ENCODE results near the gene SEMA4D. TPM values are rescaled to one million over a fixed set of nuclear protein-coding genes. Genes with fewer than 3 reads are reported as not detected.

SEMA4D gene
- total RNA-seq, 3 donors from 2014 or later (not counting 1 experiment from before 2014, with no cell fraction given) = 354 to 448 (median 420) TPM

DNA sequence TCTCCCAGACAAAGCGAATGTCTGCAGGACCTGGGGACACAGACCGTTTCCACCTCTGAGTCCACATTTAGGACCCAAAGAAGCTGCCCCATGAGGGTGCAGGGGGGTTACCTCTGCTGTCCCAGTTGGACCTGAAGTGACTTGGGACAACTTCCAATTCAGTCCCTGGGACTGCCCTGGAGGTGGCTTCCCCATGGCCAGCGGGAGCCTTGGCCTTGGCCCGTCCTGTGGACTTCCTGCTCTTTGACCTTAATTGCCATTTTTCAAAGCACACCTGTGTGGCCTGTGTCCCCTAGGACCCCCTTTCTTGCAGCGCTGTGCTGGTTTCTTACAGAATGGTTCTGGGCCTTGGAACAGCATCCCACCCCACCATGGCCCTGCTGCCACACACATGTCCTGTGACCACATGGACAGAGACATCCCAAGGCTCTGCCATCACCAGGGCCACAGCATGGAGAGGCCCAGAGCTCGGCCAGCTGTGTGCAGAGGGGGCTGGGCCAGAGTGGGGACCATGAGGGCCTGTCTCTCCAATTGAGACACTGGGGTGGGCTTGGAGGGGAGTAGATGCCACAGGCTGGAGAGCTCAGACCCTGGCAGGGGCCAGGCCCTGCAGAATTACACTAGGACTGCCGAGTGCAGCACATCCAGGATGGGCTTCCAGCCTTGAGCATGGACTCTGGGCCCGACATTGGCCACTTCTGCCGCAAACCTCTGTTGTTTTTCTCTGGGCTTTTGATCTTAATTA lies 133.8 kb downstream of the SEMA4D start:
- peaks cover 12 to 18% of the 10 kb centered on the region in 2 donors for H3K4me1 Mint-ChIP-seq
- H3K9me3 Mint-ChIP-seq = no peaks in the 10 kb centered on the region
- Histone ChIP-seq H3K9me3 (ENCODE audit: control insufficient read depth, insufficient read depth, low read length) (no peaks in the 10 kb centered on the region), H3K36me3 (ENCODE audit: control insufficient read depth, insufficient read depth, low read length) (peaks cover 31% of the 10 kb centered on the region), H3K4me3 (ENCODE audit: low read length) (no peak overlapping the region), H3K4me1 (ENCODE audit: control insufficient read depth, insufficient read depth, low read length) (no peaks in the 10 kb centered on the region), H3K27ac (ENCODE audit: low read length) (no peak overlapping the region), H3K27me3 (ENCODE audit: control insufficient read depth, insufficient read depth, low read length) (no peaks in the 10 kb centered on the region)
- H3K36me3 Mint-ChIP-seq = peaks cover 18% of the 10 kb centered on the region
- H3K27ac Mint-ChIP-seq = peak overlapping the region in 1 of 2 donors; percentile 33
- 95% methylated on average over 9 of the region's 9 CpGs for WGBS (ENCODE audit: insufficient coverage)
- intact Hi-C loops (cut with micrococcal nuclease) = no loop called here
- no peak overlapping the region for H3K4me3 Mint-ChIP-seq
- no peak for DNase-seq
- no peak for ATAC-seq
- TF ChIP-seq CTCF (IDR thresholded peaks at IDR 0.05) = no peak
- H3K27me3 Mint-ChIP-seq (ENCODE audit: low read depth in 2 of 2) = no peaks in the 10 kb centered on the region

DNA sequence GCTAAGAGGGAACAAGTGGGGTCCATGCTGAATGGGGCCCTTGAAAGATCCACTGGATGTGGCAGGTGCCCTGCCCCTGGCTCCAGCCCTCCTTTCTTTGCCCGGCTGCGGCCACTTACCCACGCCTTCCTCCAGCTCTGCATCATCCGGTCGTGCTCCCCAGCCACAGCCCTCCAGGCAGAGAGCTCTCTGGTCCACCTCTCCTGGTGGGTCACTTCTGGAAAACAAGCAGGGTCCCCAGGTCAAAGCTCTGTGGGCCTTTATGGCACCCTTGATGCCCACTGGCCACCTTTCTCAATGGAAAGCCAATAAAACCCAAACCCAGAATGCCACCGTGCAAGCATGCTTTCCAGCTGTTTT lies 134.6 kb downstream of the SEMA4D start:
- no peaks in the 10 kb centered on the region for H3K27me3 Mint-ChIP-seq (ENCODE audit: low read depth in 2 of 2)
- no peak overlapping the region for H3K4me3 Mint-ChIP-seq
- H3K4me1 Mint-ChIP-seq = peaks cover 10 to 18% of the 10 kb centered on the region in 2 donors
- H3K27ac ChIP-seq (ENCODE audit: low read length) = no peak overlapping the region
- TF ChIP-seq CTCF (IDR thresholded peaks at IDR 0.05) = no peak
- no peak overlapping the region for H3K27ac Mint-ChIP-seq
- H3K36me3 ChIP-seq (ENCODE audit: control insufficient read depth, insufficient read depth, low read length) = peaks cover 39% of the 10 kb centered on the region
- WGBS (ENCODE audit: insufficient coverage) = 91% methylated on average over 6 of the region's 6 CpGs
- no peaks in the 10 kb centered on the region for H3K9me3 Mint-ChIP-seq
- no peak overlapping the region for H3K4me3 ChIP-seq (ENCODE audit: low read length)
- no peaks in the 10 kb centered on the region for H3K9me3 ChIP-seq (ENCODE audit: control insufficient read depth, insufficient read depth, low read length)
- intact Hi-C loops (cut with micrococcal nuclease) = no loop called here
- no peaks in the 10 kb centered on the region for H3K27me3 ChIP-seq (ENCODE audit: control insufficient read depth, insufficient read depth, low read length)
- no peak for ATAC-seq
- H3K36me3 Mint-ChIP-seq = peaks cover 18% of the 10 kb centered on the region
- peaks cover 2% of the 10 kb centered on the region for H3K4me1 ChIP-seq (ENCODE audit: control insufficient read depth, insufficient read depth, low read length)
- DNase-seq = no peak

DNA sequence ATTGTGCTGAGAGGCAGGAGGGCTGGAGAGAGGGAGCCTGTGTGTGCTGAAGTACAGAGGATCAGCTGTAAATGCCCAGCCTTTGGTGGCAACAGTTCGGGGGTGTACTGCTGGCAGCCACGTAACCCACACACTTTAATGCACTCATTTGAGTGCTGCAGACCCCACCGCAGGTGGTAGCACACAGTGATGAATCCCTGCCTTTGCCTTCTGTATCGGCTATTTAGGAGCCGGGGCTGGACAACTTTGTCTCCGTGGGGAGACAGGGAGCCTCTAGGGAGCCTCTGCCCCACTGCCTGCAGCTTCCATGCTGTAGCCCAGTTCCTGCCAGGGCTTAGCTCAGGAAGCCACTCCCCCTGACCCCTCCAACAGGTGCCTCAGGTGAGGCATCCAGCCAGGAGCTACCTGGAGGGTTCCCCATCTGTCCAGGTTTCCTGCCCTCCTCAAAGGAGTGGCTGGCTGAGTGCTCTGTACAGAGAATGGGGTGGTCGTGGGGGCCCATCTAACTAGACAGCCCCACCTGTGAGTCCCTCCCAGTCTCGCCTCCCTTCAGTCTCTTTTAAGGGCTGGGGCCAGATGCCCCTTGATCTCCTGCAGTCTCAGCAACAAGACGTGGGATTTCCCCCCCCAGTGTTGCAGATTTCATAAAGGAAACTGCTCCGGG lies 135.1 kb downstream of the SEMA4D start:
- H3K4me1 ChIP-seq (ENCODE audit: control insufficient read depth, insufficient read depth, low read length) = peaks cover 7% of the 10 kb centered on the region
- H3K27me3 Mint-ChIP-seq (ENCODE audit: low read depth in 2 of 2) = no peaks in the 10 kb centered on the region
- H3K9me3 Mint-ChIP-seq = no peaks in the 10 kb centered on the region
- H3K27ac Mint-ChIP-seq = no peak overlapping the region
- DNase-seq (no peak), ATAC-seq (no peak)
- TF ChIP-seq CTCF (IDR thresholded peaks at IDR 0.05) = no peak
- 94% methylated on average over 10 of the region's 10 CpGs for WGBS (ENCODE audit: insufficient coverage)
- H3K4me3 ChIP-seq (ENCODE audit: low read length) = no peak overlapping the region
- no peaks in the 10 kb centered on the region for H3K9me3 ChIP-seq (ENCODE audit: control insufficient read depth, insufficient read depth, low read length)
- H3K4me3 Mint-ChIP-seq = no peak overlapping the region
- H3K27ac ChIP-seq (ENCODE audit: low read length) = no peak overlapping the region
- H3K36me3 ChIP-seq (ENCODE audit: control insufficient read depth, insufficient read depth, low read length) = peaks cover 45% of the 10 kb centered on the region
- peaks cover 8 to 21% of the 10 kb centered on the region in 2 donors for H3K4me1 Mint-ChIP-seq
- no peaks in the 10 kb centered on the region for H3K27me3 ChIP-seq (ENCODE audit: control insufficient read depth, insufficient read depth, low read length)
- peaks cover 18% of the 10 kb centered on the region for H3K36me3 Mint-ChIP-seq
- intact Hi-C loops (cut with micrococcal nuclease) = no loop called here
